ENCODE results near the gene PTPN3.

- TF ChIP-seq, protein P1, sequence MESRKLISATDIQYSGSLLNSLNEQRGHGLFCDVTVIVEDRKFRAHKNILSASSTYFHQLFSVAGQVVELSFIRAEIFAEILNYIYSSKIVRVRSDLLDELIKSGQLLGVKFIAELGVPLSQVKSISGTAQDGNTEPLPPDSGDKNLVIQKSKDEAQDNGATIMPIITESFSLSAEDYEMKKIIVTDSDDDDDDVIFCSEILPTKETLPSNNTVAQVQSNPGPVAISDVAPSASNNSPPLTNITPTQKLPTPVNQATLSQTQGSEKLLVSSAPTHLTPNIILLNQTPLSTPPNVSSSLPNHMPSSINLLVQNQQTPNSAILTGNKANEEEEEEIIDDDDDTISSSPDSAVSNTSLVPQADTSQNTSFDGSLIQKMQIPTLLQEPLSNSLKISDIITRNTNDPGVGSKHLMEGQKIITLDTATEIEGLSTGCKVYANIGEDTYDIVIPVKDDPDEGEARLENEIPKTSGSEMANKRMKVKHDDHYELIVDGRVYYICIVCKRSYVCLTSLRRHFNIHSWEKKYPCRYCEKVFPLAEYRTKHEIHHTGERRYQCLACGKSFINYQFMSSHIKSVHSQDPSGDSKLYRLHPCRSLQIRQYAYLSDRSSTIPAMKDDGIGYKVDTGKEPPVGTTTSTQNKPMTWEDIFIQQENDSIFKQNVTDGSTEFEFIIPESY (IDR thresholded peaks at IDR 0.05; ENCODE audit: borderline replicate concordance, low read depth), result no peak
- TF ChIP-seq GATA2 (CRISPR knock-in tag; IDR thresholded peaks at IDR 0.05), result no peak
- TF ChIP-seq SMC3 (IDR thresholded peaks at IDR 0.05; ENCODE audit: low read depth, low read length), result no peak
- no peak for TF ChIP-seq CTCF (IDR thresholded peaks at IDR 0.05)
- no peak for TF ChIP-seq RAD21 (IDR thresholded peaks at IDR 0.05; ENCODE audit: low read length)
- TF ChIP-seq, protein P2, sequence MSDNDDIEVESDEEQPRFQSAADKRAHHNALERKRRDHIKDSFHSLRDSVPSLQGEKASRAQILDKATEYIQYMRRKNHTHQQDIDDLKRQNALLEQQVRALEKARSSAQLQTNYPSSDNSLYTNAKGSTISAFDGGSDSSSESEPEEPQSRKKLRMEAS (IDR thresholded peaks at IDR 0.05; ENCODE audit: low read depth), result no peak
- TF ChIP-seq REST (IDR thresholded peaks at IDR 0.05; ENCODE audit: low read depth, low read length), result no peak
- no peak for TF ChIP-seq EZH2phosphoT487 (IDR thresholded peaks at IDR 0.05; ENCODE audit: borderline replicate concordance, low read depth)
- TF ChIP-seq TCF12 (IDR thresholded peaks at IDR 0.05), result no peak
Observed at GRCh38 chr9:109488351-109488750, 9.8 kb downstream of the PTPN3 start.
